WTC11 (cell line): ENCODE results near the gene SNX6.

Experiments used
- CREM ChIP-seq: sonication (generic); formaldehyde crosslinking; IDR thresholded peaks from 2 replicates; pipeline ENCODE4 v1.8.1; 2022; ENCODE audit warnings: mild to moderate bottlenecking, missing genetic modification reagents, moderate library complexity
- IRF2 ChIP-seq: sonication (generic); formaldehyde crosslinking; IDR thresholded peaks from 2 replicates; pipeline ENCODE4 v1.8.0; 2022; ENCODE audit warnings: low read depth, missing genetic modification reagents, borderline replicate concordance
- JAZF1 ChIP-seq: fragments of 250-450 bp; sonication (Bioruptor Pico); IDR thresholded peaks from 2 replicates; pipeline ENCODE4 v1.9.0; 2021; ENCODE audit warnings: moderate library complexity, mild to moderate bottlenecking, inconsistent platforms
- KAT7 ChIP-seq: sonication (generic); formaldehyde crosslinking; IDR thresholded peaks from 2 replicates; pipeline ENCODE4 v1.8.1; 2023; ENCODE audit warnings: missing genetic modification reagents, mild to moderate bottlenecking, borderline replicate concordance
- NFYB ChIP-seq: sonication (generic); formaldehyde crosslinking; conservative IDR thresholded peaks from 2 replicates; pipeline ENCODE4 v1.8.0; 2022; ENCODE audit warnings: low read depth, missing genetic modification reagents
- NR1H2 ChIP-seq: sonication (generic); formaldehyde crosslinking; IDR thresholded peaks from 2 replicates; pipeline ENCODE4 v1.9.0; 2021; ENCODE audit warnings: mild to moderate bottlenecking, moderate library complexity, missing genetic modification reagents
- RELA ChIP-seq: sonication (generic); formaldehyde crosslinking; IDR thresholded peaks from 2 replicates; pipeline ENCODE4 v1.8.1; 2022; ENCODE audit warnings: missing genetic modification reagents, mild to moderate bottlenecking, borderline replicate concordance
- ZNF416 ChIP-seq: fragments of 250-450 bp; sonication (Bioruptor Pico); IDR thresholded peaks from 2 replicates; pipeline ENCODE4 v1.9.0; 2021; ENCODE audit warnings: mild to moderate bottlenecking, inconsistent platforms
- TF ChIP-seq, protein P1 (sequence below): fragments of 200-600 bp; IDR thresholded peaks from 2 replicates; pipeline ENCODE4 v1.8.0; 2022; ENCODE audit warnings: antibody characterized with exemption
- TF ChIP-seq, protein P2 (sequence below): fragments of 250-450 bp; sonication (Bioruptor Pico); IDR thresholded peaks from 2 replicates; pipeline ENCODE4 v1.8.0; 2021; ENCODE audit warnings: mild to moderate bottlenecking
- TF ChIP-seq, protein P3 (sequence below): sonication (generic); formaldehyde crosslinking; IDR thresholded peaks from 2 replicates; pipeline ENCODE4 v1.8.1; 2022; ENCODE audit warnings: missing genetic modification reagents, borderline replicate concordance
- TF ChIP-seq, protein P4 (sequence below): sonication (generic); formaldehyde crosslinking; IDR thresholded peaks from 2 replicates; pipeline ENCODE4 v1.8.0; 2022; ENCODE audit warnings: mild to moderate bottlenecking, missing genetic modification reagents
- TF ChIP-seq, protein P5 (sequence below): sonication (generic); formaldehyde crosslinking; conservative IDR thresholded peaks from 2 replicates; pipeline ENCODE4 v1.8.1; 2022; ENCODE audit warnings: mild to moderate bottlenecking, missing genetic modification reagents

DNA sequence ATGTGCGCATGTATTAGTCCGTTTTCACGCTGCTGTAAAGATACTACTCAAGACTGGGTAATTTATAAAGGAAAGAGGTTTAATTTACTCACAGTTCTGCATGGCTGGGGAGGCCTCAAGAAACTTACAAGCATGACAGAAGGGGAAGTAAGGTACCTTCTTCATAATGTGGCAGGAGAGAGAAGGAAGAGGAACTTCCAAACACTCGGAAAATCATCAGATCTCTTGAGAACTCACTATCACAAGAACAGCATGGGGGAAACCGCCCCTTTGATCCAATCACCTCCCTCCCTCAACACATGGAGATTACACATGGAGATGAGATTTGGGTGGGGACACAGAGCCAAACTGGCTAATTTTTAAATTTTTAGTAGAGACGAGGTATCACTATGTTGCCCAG is 41.8 kb upstream of the SNX6 start:
- TF ChIP-seq, protein P1, sequence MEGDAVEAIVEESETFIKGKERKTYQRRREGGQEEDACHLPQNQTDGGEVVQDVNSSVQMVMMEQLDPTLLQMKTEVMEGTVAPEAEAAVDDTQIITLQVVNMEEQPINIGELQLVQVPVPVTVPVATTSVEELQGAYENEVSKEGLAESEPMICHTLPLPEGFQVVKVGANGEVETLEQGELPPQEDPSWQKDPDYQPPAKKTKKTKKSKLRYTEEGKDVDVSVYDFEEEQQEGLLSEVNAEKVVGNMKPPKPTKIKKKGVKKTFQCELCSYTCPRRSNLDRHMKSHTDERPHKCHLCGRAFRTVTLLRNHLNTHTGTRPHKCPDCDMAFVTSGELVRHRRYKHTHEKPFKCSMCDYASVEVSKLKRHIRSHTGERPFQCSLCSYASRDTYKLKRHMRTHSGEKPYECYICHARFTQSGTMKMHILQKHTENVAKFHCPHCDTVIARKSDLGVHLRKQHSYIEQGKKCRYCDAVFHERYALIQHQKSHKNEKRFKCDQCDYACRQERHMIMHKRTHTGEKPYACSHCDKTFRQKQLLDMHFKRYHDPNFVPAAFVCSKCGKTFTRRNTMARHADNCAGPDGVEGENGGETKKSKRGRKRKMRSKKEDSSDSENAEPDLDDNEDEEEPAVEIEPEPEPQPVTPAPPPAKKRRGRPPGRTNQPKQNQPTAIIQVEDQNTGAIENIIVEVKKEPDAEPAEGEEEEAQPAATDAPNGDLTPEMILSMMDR: no peak
- TF ChIP-seq KAT7 (CRISPR knock-in tag) (no peak), IRF2 (CRISPR knock-in tag) (no peak), NFYB (no peak), CREM (CRISPR knock-in tag) (no peak), RELA (no peak), JAZF1 (CRISPR knock-in tag) (no peak), NR1H2 (CRISPR knock-in tag) (no peak), ZNF416 (no peak)
- TF ChIP-seq, protein P2, sequence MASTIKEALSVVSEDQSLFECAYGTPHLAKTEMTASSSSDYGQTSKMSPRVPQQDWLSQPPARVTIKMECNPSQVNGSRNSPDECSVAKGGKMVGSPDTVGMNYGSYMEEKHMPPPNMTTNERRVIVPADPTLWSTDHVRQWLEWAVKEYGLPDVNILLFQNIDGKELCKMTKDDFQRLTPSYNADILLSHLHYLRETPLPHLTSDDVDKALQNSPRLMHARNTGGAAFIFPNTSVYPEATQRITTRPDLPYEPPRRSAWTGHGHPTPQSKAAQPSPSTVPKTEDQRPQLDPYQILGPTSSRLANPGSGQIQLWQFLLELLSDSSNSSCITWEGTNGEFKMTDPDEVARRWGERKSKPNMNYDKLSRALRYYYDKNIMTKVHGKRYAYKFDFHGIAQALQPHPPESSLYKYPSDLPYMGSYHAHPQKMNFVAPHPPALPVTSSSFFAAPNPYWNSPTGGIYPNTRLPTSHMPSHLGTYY (CRISPR knock-in tag): no peak
- TF ChIP-seq, protein P3, sequence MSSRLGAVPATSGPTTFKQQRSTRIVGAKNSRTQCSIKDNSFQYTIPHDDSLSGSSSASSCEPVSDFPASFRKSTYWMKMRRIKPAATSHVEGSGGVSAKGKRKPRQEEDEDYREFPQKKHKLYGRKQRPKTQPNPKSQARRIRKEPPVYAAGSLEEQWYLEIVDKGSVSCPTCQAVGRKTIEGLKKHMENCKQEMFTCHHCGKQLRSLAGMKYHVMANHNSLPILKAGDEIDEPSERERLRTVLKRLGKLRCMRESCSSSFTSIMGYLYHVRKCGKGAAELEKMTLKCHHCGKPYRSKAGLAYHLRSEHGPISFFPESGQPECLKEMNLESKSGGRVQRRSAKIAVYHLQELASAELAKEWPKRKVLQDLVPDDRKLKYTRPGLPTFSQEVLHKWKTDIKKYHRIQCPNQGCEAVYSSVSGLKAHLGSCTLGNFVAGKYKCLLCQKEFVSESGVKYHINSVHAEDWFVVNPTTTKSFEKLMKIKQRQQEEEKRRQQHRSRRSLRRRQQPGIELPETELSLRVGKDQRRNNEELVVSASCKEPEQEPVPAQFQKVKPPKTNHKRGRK: no peak
- TF ChIP-seq, protein P4, sequence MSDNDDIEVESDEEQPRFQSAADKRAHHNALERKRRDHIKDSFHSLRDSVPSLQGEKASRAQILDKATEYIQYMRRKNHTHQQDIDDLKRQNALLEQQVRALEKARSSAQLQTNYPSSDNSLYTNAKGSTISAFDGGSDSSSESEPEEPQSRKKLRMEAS (CRISPR knock-in tag): no peak
- TF ChIP-seq, protein P5, sequence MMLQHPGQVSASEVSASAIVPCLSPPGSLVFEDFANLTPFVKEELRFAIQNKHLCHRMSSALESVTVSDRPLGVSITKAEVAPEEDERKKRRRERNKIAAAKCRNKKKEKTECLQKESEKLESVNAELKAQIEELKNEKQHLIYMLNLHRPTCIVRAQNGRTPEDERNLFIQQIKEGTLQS (CRISPR knock-in tag): no peak
